IPS DF 6.9 (cell line): ENCODE data around the gene ZBP1.

Experiments
- DNase-seq: peaks from one replicate; pipeline ENCODE4 v3.0.0-alpha.2; 2013; ENCODE audit warnings: low read depth, low spot score
- H3K27ac ChIP-seq: one replicate; pipeline ENCODE4 v1.5.1; 2013; ENCODE audit warnings: low read length, control low read depth
- H3K27me3 ChIP-seq: 2 replicates; pipeline ENCODE4 v1.6.1; 2013; ENCODE audit warnings: mild to moderate bottlenecking, low read length; ENCODE audit not compliant: control insufficient read depth, insufficient read depth
- H3K36me3 ChIP-seq: 2 replicates; pipeline ENCODE4 v1.6.1; 2013; ENCODE audit warnings: low read length; ENCODE audit not compliant: control insufficient read depth, insufficient read depth
- H3K4me1 ChIP-seq: 2 replicates; pipeline ENCODE4 v1.6.1; 2013; ENCODE audit warnings: low read length; ENCODE audit not compliant: control insufficient read depth, insufficient read depth
- H3K4me3 ChIP-seq: 2 replicates; pipeline ENCODE4 v1.5.1; 2013; ENCODE audit warnings: mild to moderate bottlenecking, low read length
- H3K9me3 ChIP-seq: 2 replicates; pipeline ENCODE4 v1.6.1; 2013; ENCODE audit warnings: low read length, inconsistent platforms; ENCODE audit not compliant: control insufficient read depth, insufficient read depth
- WGBS: extraction: QIAGEN DNeasy Blood & Tissue Kit; methylation state at CpG from one replicate; pipeline ENCODE4 v1.1.7; 2013; ENCODE audit warnings: mixed read lengths, missing lambda C conversion rate; ENCODE audit not compliant: insufficient read length, insufficient coverage; 5-methylcytosine and 5-hydroxymethylcytosine counted together

ZBP1 gene

GRCh38 chr20:57574954-57575353 lies 45.3 kb downstream of the ZBP1 start:
- DNase-seq = no peak
- Histone ChIP-seq H3K4me1 (no peaks in the 10 kb centered on the region; the same call in none of the 2 replicates), H3K27ac (no peak overlapping the region), H3K27me3 (no peaks in the 10 kb centered on the region), H3K4me3 (no peak overlapping the region), H3K36me3 (no peaks in the 10 kb centered on the region), H3K9me3 (no peaks in the 10 kb centered on the region)

- no peaks in the 10 kb centered on the region for H3K27me3 ChIP-seq
- WGBS = no CpG with 5 or more reads among the region's 5 CpGs
- H3K27ac ChIP-seq = no peak overlapping the region
- no peak overlapping the region for H3K4me3 ChIP-seq
- no peaks in the 10 kb centered on the region; the same call in 1 of the 2 replicates for H3K4me1 ChIP-seq
- H3K36me3 ChIP-seq = no peaks in the 10 kb centered on the region
- no peaks in the 10 kb centered on the region for H3K9me3 ChIP-seq
- no peak for DNase-seq
Observed at GRCh38 chr20:57573894-57574293, 46.3 kb downstream of the ZBP1 start.

- H3K9me3 ChIP-seq = no peaks in the 10 kb centered on the region
- H3K4me3 ChIP-seq = no peak overlapping the region
- no CpG with 5 or more reads among the region's 12 CpGs for WGBS
- H3K36me3 ChIP-seq = no peaks in the 10 kb centered on the region
- no peak overlapping the region for H3K27ac ChIP-seq
- no peaks in the 10 kb centered on the region; the same call in 1 of the 2 replicates for H3K4me1 ChIP-seq
- H3K27me3 ChIP-seq = no peaks in the 10 kb centered on the region
- no peak for DNase-seq
Observed at GRCh38 chr20:57573242-57573641, 47.0 kb downstream of the ZBP1 start.

- Histone ChIP-seq H3K27me3 (no peaks in the 10 kb centered on the region), H3K4me1 (no peaks in the 10 kb centered on the region; the same call in 1 of the 2 replicates), H3K9me3 (no peaks in the 10 kb centered on the region), H3K27ac (no peak overlapping the region), H3K36me3 (no peaks in the 10 kb centered on the region), H3K4me3 (no peak overlapping the region)
- DNase-seq = no peak
- WGBS = no CpG with 5 or more reads among the region's 3 CpGs
Observed at GRCh38 chr20:57571782-57572416, 48.3 kb downstream of the ZBP1 start.

GRCh38 chr20:57570920-57571319 lies 49.3 kb downstream of the ZBP1 start:
- DNase-seq = no peak
- Histone ChIP-seq H3K36me3 (no peaks in the 10 kb centered on the region), H3K27ac (no peak overlapping the region), H3K27me3 (no peaks in the 10 kb centered on the region), H3K9me3 (no peaks in the 10 kb centered on the region), H3K4me3 (no peak overlapping the region), H3K4me1 (no peaks in the 10 kb centered on the region; the same call in 1 of the 2 replicates)
- no CpG with 5 or more reads among the region's 8 CpGs for WGBS

- H3K9me3 ChIP-seq = no peaks in the 10 kb centered on the region
- no peaks in the 10 kb centered on the region for H3K36me3 ChIP-seq
- no peak overlapping the region for H3K27ac ChIP-seq
- WGBS = no CpG with 5 or more reads among the region's 20 CpGs
- H3K4me1 ChIP-seq = no peaks in the 10 kb centered on the region; the same call in 1 of the 2 replicates
- no peak for DNase-seq
- H3K27me3 ChIP-seq = no peaks in the 10 kb centered on the region
- H3K4me3 ChIP-seq = no peak overlapping the region
Observed at GRCh38 chr20:57570145-57570850, 49.9 kb downstream of the ZBP1 start.

GRCh38 chr20:57568960-57569359 lies 51.3 kb downstream of the ZBP1 start:
- H3K4me1 ChIP-seq = no peaks in the 10 kb centered on the region; the same call in 1 of the 2 replicates
- H3K27me3 ChIP-seq = no peaks in the 10 kb centered on the region
- WGBS = no CpG with 5 or more reads among the region's 12 CpGs
- H3K27ac ChIP-seq = no peak overlapping the region
- H3K9me3 ChIP-seq = no peaks in the 10 kb centered on the region
- H3K4me3 ChIP-seq = no peak overlapping the region
- no peaks in the 10 kb centered on the region for H3K36me3 ChIP-seq
- no peak for DNase-seq

GRCh38 chr20:57568088-57568896 lies 51.9 kb downstream of the ZBP1 start:
- no peaks in the 10 kb centered on the region for H3K27me3 ChIP-seq
- WGBS = no CpG with 5 or more reads among the region's 13 CpGs
- no peak overlapping the region for H3K27ac ChIP-seq
- no peak overlapping the region for H3K4me3 ChIP-seq
- H3K4me1 ChIP-seq = no peaks in the 10 kb centered on the region; the same call in 1 of the 2 replicates
- H3K36me3 ChIP-seq = no peaks in the 10 kb centered on the region
- no peak for DNase-seq
- no peaks in the 10 kb centered on the region for H3K9me3 ChIP-seq

- Histone ChIP-seq H3K27ac (no peak overlapping the region), H3K4me1 (no peaks in the 10 kb centered on the region), H3K4me3 (no peak overlapping the region), H3K9me3 (no peaks in the 10 kb centered on the region), H3K27me3 (no peaks in the 10 kb centered on the region), H3K36me3 (no peaks in the 10 kb centered on the region)
- DNase-seq = no peak
- WGBS = no CpG with 5 or more reads among the region's 9 CpGs
Observed at GRCh38 chr20:57567471-57568079, 52.7 kb downstream of the ZBP1 start.

- Histone ChIP-seq H3K4me1 (no peaks in the 10 kb centered on the region), H3K36me3 (no peaks in the 10 kb centered on the region), H3K27me3 (no peaks in the 10 kb centered on the region), H3K9me3 (no peaks in the 10 kb centered on the region), H3K4me3 (no peak overlapping the region), H3K27ac (no peak overlapping the region)
- WGBS = no CpG with 5 or more reads among the region's 10 CpGs
- no peak for DNase-seq
Observed at GRCh38 chr20:57566803-57567459, 53.3 kb downstream of the ZBP1 start.
